ENCODE results near the gene ATF2. TPM values are rescaled to one million over a fixed set of nuclear protein-coding genes. Genes with fewer than 3 reads are reported as not detected.

Gene ATF2
- total RNA-seq, 1 donor from 2014 or later = 63.3 TPM

DNA sequence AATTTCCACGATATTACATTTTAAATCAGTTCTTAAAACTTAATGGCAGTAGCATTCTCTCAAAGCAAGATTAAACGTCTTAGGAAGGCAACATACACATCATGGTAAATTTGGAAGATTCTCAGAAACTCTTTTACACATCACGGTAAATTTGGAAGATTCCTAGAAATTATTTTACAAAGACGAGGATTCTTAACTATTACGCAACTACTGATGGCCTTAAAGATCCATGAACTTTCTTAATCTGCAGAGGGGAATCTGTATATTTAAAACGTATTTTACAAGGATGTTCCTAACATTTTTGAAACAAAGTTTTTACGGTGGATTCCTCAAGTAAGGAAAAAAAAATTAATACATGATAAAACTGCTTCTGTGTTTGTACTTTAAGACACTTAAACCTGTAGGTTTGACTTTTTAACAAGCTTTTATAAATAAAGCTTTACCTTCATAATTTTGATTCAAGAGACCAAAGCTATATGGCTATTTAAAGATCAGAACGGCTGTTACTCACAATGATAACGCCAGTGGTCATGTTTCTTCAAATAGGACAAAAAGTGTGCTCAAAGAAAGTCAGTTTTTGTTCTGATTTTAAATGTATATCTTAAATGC, 1.7 kb downstream of the ATF2 start:
- no peak for DNase-seq (ENCODE audit: low spot score)
- H3K4me1 Mint-ChIP-seq (ENCODE audit: unreplicated experiment) = peaks cover 2% of the 10 kb centered on the region
- H3K27me3 Mint-ChIP-seq (ENCODE audit: unreplicated experiment) = peaks cover 7% of the 10 kb centered on the region
- H3K27ac Mint-ChIP-seq (ENCODE audit: unreplicated experiment) = peak overlapping the region; percentile 100
- no peaks in the 10 kb centered on the region for H3K36me3 Mint-ChIP-seq (ENCODE audit: low read depth, unreplicated experiment)
- TF ChIP-seq, protein P1, sequence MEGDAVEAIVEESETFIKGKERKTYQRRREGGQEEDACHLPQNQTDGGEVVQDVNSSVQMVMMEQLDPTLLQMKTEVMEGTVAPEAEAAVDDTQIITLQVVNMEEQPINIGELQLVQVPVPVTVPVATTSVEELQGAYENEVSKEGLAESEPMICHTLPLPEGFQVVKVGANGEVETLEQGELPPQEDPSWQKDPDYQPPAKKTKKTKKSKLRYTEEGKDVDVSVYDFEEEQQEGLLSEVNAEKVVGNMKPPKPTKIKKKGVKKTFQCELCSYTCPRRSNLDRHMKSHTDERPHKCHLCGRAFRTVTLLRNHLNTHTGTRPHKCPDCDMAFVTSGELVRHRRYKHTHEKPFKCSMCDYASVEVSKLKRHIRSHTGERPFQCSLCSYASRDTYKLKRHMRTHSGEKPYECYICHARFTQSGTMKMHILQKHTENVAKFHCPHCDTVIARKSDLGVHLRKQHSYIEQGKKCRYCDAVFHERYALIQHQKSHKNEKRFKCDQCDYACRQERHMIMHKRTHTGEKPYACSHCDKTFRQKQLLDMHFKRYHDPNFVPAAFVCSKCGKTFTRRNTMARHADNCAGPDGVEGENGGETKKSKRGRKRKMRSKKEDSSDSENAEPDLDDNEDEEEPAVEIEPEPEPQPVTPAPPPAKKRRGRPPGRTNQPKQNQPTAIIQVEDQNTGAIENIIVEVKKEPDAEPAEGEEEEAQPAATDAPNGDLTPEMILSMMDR (IDR thresholded peaks at IDR 0.05; ENCODE audit: unreplicated experiment) = no peak
- H3K9me3 Mint-ChIP-seq (ENCODE audit: unreplicated experiment) = no peaks in the 10 kb centered on the region
- H3K4me3 Mint-ChIP-seq (ENCODE audit: unreplicated experiment) = peak overlapping the region; percentile 100

DNA sequence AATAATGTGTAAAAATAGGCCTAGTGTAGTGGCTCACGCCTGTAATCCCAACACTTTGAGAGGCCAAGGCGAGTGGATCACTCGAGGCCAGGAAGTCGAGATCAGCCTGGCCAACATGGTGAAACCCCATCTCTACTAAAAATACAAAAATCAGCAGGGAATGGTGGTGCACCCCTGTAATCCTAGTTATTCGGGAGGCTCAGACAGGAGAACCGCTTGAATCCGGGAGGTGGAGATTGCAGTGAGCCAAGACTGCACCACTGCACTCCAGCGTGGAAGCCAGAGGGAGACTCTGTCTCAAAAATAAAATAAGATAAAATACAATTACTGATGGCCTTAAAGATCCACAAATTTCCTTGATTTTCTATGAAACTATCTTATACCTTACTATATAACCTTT, 3.8 kb downstream of the ATF2 start:
- DNase-seq (ENCODE audit: low spot score) = no peak
- H3K4me3 Mint-ChIP-seq (ENCODE audit: unreplicated experiment) = no peak overlapping the region
- TF ChIP-seq, protein P1 (IDR thresholded peaks at IDR 0.05; ENCODE audit: unreplicated experiment) = no peak
- H3K27me3 Mint-ChIP-seq (ENCODE audit: unreplicated experiment) = peaks cover 7% of the 10 kb centered on the region
- no peaks in the 10 kb centered on the region for H3K36me3 Mint-ChIP-seq (ENCODE audit: low read depth, unreplicated experiment)
- H3K9me3 Mint-ChIP-seq (ENCODE audit: unreplicated experiment) = no peaks in the 10 kb centered on the region
- peaks cover 2% of the 10 kb centered on the region for H3K4me1 Mint-ChIP-seq (ENCODE audit: unreplicated experiment)
- no peak overlapping the region for H3K27ac Mint-ChIP-seq (ENCODE audit: unreplicated experiment)

DNA sequence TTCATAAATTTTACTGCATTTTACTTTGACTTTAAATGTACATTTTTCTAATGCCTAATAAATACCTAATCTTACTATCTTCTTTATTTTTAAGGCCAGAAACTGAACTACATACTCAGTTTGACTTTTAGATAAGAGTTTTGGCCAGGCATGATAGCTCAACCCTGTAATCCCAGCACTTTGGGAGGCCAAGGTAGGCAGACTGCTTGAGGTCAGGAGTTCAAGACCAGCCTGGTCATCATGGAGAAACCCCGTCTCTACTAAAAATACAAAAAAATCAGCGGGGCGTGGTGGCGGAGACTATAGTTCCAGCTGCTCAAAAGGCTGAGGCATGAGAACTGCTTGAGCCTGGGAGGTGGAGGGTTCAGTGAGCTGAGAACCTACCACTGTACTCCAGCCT, 9.1 kb downstream of the ATF2 start:
- H3K4me3 Mint-ChIP-seq (ENCODE audit: unreplicated experiment) = no peak overlapping the region
- no peaks in the 10 kb centered on the region for H3K27me3 Mint-ChIP-seq (ENCODE audit: unreplicated experiment)
- H3K9me3 Mint-ChIP-seq (ENCODE audit: unreplicated experiment) = no peaks in the 10 kb centered on the region
- H3K36me3 Mint-ChIP-seq (ENCODE audit: low read depth, unreplicated experiment) = no peaks in the 10 kb centered on the region
- peaks cover 12% of the 10 kb centered on the region for H3K4me1 Mint-ChIP-seq (ENCODE audit: unreplicated experiment)
- TF ChIP-seq, protein P1 (IDR thresholded peaks at IDR 0.05; ENCODE audit: unreplicated experiment) = no peak
- DNase-seq (ENCODE audit: low spot score) = no peak
- no peak overlapping the region for H3K27ac Mint-ChIP-seq (ENCODE audit: unreplicated experiment)

DNA sequence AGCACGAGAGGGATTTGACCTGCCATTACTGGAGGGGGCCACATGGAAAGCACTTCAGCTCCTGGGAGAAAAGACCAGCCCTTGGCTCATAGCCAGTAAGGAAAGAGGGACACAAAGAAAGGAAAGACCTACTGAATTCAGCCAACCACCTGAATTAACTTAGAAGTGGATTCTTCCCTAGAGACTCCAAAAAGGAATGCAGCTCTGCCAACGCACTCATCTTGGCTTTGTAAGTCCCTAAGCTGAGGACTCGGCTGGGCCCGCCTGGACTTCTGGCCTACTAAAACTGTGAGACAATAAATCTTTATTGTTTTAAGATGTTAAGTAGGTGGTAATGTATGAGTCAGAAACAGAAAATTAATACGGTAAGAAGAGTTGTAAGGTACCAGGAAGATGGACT, 11.5 kb downstream of the ATF2 start:
- peak overlapping the region; percentile 70 for H3K27ac Mint-ChIP-seq (ENCODE audit: unreplicated experiment)
- DNase-seq (ENCODE audit: low spot score) = no peak
- TF ChIP-seq, protein P1 (IDR thresholded peaks at IDR 0.05; ENCODE audit: unreplicated experiment) = no peak
- peaks cover 16% of the 10 kb centered on the region for H3K4me1 Mint-ChIP-seq (ENCODE audit: unreplicated experiment)
- no peaks in the 10 kb centered on the region for H3K27me3 Mint-ChIP-seq (ENCODE audit: unreplicated experiment)
- H3K36me3 Mint-ChIP-seq (ENCODE audit: low read depth, unreplicated experiment) = no peaks in the 10 kb centered on the region
- H3K9me3 Mint-ChIP-seq (ENCODE audit: unreplicated experiment) = no peaks in the 10 kb centered on the region
- H3K4me3 Mint-ChIP-seq (ENCODE audit: unreplicated experiment) = no peak overlapping the region

DNA sequence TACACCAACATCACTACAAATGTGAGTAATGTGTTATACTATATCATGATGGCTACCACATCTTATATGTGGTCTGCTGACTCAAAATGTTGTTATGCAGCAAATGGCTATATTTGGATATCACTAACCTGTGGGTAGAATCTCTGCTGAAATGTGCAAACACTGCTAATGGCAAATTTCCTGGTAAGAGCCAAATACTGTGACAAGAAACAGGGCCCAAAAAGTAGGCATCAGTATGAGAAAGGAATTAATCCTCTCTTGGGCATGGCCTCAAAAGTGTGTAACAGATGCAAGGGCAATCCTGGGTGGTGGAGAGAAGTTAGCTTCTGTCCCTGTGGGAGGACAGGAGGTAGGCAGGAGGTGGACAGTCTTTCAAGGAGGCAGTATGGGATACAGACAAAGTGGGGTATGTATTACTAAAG, 13.3 kb downstream of the ATF2 start:
- H3K4me3 Mint-ChIP-seq (ENCODE audit: unreplicated experiment) = no peak overlapping the region
- H3K36me3 Mint-ChIP-seq (ENCODE audit: low read depth, unreplicated experiment) = peaks cover 2% of the 10 kb centered on the region
- no peaks in the 10 kb centered on the region for H3K9me3 Mint-ChIP-seq (ENCODE audit: unreplicated experiment)

More for the DNA sequence above, 13.3 kb downstream of the ATF2 start:
- TF ChIP-seq, protein P1 (IDR thresholded peaks at IDR 0.05; ENCODE audit: unreplicated experiment) = no peak
- H3K4me1 Mint-ChIP-seq (ENCODE audit: unreplicated experiment) = peaks cover 16% of the 10 kb centered on the region
- DNase-seq (ENCODE audit: low spot score) = no peak
- peaks cover 1% of the 10 kb centered on the region for H3K27me3 Mint-ChIP-seq (ENCODE audit: unreplicated experiment)
- H3K27ac Mint-ChIP-seq (ENCODE audit: unreplicated experiment) = no peak overlapping the region
